HG03045 (cell line): ENCODE data around the gene KCMF1.
"Not testable (repeated sequence)": the region's sequence is repeated elsewhere in the genome, so short reads cannot be mapped to it uniquely, and the experiment has no call there.

Experiments used
- ATAC-seq: cut with Tn5 transposase; IDR thresholded peaks from one replicate; pipeline ENCODE4 v1.9.1; 2021; ENCODE audit warnings: mild to moderate bottlenecking, moderate library complexity; ENCODE audit not compliant: unreplicated experiment

Gene KCMF1

DNA sequence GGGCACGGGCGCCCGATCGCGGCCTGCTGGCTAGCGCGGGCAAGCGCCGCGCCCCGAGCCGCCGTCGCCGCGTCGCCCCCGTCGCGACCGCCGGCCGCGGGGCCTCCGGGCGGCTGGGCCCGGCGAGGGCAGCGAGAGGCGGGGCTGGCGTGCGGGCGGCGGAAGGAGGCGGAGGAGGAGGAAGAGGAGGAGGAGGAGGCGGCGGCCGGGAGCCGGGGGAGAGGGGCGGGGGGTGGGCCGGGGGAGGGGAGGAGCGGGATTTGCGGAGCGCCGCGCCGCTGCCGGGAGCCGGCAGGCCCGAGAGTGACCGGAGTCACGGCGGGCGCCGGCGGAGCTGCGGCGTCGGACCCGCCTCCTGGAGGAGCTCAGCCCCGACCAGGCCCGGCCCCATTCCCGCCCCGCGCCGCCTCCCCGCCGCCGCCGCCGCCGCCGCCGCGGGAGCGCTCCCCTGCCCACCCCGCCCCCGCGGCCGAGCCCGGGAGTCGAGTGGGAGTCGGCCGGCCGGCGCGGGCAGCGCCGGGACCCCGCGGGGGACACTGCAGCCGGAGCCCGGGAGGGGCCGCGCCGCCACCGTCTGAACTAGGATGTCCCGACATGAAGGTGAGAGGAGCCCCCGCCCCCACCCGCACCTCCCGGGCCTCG is at the start of gene KCMF1:
Gene KCMF1 (plus strand): TSS at position 294 of the 642 bp plus-strand sequence. CDS start 291 bp downstream, at position 585.
- ATAC-seq, result peak; percentile 56

DNA sequence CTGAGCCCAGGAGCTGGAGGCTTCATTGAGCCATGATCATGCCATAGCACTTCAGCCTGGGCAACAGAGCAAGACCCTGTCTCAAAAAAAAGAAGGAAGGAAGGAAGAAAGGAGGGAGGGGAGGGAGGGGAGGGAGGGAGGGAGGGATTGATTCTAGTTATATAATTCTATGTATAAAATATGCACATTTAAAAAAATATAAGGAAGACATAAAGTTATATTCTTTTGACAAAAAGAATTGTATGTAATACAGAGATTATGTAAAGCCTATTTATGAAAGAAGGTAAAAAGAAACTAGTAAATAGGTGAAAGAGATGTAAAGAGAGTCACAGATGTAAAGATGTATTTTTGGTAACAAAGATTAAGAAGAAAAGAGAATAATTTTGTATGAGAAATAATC is 48.0 kb upstream of the KCMF1 start:
- no peak for ATAC-seq

DNA sequence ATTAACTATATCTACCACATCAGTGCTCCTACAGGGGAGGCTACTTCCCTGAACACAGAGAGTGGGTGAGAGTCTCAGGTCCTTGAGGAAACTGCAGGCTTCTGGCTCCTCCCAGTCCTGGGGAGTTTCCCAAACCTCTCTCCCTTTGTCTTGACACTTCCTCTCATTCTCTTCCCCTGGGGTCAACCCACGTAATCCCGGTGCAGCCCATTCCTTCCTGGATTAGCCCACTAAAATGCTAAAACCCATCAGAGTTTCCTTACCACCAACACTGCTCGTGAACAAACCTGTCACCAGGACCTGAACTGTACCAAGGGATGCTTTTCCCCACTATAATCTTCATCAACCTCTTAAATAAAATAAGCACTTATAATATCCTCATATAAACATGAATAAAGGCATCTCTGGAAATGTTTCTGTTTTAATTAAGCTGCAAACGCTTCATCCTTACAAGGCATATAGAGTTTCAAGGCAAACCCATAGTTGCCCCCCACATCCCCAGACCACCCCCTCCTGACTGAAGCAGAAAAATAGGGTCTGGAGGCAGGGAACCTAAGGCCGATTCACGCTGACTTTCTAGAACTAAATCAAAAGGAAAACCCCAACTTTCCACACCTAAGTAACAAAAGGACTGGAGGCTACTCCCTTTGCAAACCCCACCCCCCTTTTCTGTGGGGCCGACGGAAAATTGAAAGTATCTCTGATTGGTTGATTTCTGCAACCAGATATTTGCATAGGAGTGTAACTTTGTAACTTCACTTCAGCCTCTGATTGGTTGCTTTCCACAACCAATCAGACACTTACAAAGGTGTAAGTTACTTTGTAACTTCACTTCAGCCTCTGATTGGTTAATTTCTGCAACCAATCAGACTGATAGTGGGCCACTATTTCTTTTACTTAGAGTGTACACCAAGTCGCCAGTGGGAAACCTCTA is 46.5 kb upstream of the KCMF1 start:
- peak; percentile 33 for ATAC-seq

DNA sequence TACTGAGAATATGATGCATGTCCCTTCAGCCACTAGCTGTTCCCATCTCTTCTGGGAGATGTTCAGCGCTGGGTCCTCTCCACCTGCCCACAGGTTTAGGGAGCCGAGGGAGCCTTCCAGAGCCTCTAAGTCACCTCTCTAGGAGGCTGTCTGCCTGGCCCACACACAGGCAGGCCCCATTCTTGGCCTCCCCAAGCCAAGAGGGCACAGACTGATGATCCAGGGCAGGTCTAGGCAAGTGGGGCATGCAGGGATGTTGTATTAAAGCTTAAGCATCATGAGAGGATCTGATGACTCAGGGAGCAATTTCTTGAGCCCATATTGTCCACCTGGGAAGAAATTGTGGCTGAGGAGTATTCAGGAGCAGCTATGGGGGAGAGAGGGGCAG is 45.6 kb upstream of the KCMF1 start:
- no peak for ATAC-seq

DNA sequence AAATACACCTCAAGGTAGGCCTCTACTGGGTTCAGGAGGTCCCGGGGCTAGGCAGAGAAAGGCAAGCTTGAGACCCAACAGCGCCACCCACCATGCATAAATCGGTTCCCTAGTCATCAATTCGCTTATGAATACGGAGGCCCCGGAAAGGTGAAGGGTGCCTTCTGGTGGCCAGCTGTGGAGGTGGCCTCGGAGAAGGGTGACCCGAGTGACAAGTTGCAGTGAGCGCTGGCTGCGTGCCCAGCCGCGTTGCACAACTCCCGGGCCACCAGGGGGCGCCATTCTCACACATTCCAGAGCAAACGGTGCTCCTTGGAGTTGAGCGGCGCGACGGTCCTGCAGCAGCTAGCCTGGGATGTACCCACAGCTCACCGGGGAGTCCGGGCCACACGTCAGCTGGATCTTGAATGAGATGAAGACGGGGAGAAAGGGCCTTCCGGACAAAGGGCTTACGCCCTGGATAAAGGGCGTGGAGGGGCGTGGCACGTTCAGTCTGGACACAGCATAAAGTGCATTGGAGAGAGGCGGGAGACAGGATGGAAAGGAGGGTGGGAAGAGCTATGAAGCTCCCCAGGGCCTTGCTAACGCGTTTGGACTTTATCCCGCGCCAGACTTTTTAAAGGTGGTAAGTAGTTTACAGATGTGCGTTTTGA is 45.1 kb upstream of the KCMF1 start:
- peak; percentile 80 for ATAC-seq

DNA sequence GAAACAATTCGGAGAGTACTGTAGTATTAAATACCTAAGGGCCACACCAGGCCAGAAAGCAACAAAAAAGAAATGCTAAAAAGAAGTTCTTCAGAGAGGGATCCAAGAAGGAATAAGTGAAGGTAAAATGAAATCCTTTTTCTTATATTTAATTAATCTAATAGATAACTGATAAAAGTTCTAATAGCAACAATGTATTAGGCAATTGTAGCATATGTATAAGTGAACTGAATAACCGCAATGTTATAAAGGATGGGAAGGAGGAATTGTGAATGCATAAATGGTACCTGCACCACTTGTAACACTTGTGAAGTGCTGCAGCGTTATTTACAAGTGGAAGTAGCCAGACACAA is 43.7 kb upstream of the KCMF1 start:
- ATAC-seq, result no peak

DNA sequence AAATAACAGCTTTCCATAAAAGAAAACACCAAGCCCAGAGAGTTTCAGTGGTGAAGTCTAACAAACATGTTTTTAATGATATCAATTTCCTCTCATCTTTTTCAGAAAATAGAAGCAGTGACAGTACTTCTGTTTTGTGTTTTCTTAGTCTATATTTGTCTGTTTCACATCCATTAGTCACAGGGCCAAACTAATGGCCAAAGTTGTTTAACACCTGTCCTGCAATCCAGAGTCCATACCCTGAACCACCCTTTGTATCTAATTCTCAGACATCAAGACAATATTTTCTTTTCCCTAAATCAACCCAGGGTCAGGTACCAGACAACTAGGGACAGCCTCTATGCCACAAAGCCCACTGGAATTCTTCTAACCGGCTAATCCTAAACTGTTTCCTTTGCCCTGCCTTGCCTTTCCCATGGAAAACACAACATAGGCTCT is 39.6 kb upstream of the KCMF1 start:
- peak; percentile 55 for ATAC-seq

DNA sequence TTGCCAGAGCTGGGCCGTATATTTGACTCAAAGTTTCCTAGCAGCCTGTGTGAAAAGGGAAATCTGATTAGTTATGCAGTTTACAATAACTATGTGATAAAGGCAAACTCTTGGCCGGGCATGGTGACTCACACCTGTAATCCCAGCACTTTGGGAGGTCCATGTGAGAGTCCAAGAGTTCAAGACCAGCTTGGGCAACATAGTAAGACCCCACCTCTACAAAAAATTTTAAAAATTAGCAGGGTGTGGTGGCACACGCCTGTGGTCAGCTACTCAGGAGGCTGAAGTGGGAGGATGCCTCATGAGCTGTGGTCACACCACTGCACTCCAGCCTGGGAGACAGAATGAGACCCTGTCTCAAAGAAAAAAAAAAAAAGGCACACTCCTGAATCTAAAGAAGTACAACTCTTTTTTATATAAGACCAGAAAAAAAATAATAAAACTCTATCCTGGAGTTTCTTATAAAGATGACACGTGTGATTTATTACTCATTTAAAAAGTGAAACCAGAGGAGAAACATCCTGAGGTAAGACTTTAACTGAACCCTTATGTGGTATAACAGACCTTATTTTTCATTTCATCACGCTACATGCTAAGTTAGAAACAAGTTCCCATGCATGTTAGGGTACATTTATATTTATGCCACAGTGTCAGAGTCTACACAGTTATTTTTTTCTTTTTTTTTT is 32.6 kb upstream of the KCMF1 start:
- ATAC-seq, result no peak

DNA sequence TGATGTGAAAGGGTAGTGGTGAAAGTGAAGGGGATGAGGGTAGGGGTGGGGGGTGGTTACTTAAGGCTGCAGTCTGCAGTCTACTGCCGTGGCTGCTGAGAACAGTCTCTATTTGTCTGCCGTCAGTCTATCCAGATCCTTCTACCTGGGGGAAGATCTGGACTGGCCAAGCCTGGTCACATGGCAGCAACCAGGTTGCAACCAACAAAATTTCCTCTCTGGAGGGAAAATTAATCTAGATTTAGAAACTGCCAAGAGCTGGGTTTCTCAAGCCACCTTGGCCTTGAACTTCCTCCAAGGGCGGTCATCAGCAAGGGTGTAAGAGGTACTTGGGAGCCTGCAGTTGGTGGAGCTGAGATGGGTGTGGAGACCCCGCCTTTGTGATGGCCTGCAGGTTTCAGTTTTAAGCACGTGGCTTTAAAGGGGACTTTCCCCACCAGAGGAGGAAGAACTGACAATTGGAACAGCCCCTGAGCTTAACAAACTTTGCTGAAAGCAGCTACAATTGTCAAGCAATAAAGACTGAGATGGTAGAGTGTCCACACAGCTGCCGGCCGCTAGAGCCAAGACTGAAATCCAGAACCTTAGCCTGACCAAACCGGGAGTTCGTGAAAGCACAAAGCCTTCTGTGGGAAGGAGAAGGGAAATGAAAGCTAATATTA is 31.4 kb upstream of the KCMF1 start:
- peak; percentile 87 for ATAC-seq

DNA sequence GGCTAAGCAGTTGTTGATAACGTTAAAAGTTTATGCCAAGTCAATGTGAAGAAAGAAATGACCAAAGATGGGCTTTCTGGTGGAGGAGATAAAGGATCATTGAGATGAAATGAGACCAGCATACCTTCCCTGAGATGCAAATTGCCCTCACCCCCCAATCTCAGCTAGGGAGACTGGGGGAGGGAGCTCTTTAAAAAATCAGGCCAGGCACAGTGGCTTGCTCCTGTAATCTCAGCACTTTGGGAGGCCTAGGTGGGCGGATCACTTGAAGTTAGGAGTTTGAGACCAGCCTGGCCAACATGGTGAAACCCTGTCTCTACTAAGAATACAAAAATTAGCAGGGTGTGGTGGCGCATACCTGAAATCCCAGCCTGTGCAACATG is 30.9 kb upstream of the KCMF1 start:
- no peak for ATAC-seq

DNA sequence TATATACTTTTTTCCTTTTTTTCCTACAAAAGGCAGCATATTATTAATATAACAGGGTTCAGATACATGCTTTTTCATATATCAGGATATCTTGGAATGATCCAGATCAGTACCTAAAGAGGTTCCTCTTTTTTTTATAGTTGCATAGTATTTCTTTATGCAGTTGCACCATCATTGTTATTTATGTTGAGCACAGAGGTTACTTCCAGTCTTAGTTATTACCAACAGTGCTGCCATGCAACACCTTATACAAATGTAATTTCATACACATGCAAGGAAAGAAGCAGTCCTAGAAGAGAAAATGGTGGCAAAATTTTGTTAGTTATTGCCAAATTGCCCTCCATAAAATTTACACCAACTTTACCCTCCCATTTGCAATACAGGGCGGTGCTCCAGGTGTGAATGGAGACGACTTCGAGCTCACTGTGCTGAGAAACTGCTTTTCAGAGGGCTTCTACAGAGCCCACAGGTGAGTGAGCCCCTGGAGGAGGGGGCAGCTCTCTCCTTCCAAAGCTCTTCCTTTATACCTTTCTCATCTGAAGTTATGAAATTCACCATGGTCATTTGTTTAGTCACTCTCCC is 30.0 kb upstream of the KCMF1 start:
- no peak for ATAC-seq

DNA sequence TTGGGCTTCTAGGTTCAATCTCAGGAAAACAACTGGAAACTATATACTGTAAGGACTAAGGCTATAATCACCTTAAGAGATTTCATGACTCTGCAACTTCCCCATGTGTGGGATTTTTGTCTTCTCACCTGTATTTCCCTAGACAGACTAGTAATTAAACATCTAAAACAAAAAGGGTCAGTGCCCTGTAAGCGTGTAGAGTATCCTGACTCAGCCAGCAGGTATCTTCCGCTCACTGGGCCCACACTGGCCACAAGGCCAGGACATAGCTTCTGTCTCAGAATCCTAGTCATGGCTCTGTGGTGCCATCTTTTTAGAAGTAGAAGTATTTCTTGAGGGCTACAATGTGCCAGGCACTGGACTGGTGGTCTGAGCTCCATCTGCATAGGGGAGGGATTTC is 28.8 kb upstream of the KCMF1 start:
- no peak for ATAC-seq

DNA sequence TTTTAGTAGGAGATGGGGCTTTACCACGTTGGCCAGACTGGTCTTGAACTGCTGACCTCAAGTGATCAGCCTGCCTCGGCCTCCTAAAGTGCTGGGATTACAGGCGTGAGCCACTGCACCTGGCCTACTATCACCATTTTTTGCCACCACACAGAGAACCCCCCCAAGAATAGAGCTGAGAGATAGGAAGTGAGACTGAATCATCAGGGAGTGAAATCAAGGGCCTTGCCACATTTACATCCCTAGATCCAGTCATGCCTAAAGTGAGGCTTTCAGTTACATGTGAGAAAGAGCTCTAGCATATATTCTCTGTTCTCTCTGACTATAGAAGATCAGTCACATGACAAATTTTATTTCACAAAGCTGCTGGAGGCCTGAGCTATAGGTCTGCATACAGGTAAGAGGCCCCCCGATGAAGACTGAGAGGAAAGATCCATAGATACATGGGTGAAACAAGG is 28.0 kb upstream of the KCMF1 start:
- ATAC-seq, result peak; percentile 18

DNA sequence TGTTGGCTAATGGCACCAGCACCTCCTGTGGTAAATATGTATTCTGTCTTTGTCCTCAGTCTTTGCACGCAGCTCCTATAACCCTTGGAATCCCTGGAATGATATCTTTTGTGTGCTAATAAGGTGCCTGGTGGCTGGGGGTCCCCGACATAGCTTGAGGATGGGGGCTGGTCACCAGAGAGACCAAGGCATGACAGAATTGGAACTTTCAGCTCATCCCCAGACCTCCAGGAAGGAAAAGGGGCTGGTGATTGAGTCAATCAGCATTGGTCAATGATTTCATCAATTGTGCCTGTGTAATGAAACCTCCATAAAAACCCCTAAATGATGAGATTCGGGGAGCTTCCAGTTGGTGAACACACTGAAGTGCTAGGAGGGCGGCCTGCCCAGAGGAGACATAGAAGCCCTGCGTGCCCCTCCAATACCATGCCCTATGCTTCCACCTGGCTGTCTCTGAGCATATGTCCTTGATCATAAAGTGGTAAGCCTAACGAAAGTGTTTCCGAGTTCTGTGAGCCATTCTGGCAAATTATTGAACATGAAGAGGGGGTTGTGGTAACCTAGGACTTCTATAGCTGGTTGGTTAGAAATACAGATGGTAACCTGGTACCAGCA is 26.6 kb upstream of the KCMF1 start:
- ATAC-seq, result no peak

DNA sequence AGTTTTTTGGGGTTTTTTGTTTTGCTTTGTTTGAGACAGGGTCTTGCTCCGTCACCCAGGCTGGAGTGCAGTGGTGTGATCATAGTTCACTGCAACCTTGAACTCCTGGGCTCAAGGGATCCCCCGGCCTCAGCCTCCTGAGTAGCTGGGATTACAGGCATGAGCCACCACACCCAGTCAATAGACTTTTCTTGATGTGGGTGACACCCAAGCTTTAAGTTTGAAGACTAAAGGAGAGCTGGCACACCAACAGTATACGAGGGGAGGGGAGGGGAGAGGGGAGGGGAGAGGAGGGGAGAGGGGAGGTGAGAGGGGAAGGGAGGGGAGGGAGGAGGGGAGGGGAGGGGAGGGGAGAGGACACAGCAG is 25.1 kb upstream of the KCMF1 start:
- not testable (repeated sequence) for ATAC-seq

DNA sequence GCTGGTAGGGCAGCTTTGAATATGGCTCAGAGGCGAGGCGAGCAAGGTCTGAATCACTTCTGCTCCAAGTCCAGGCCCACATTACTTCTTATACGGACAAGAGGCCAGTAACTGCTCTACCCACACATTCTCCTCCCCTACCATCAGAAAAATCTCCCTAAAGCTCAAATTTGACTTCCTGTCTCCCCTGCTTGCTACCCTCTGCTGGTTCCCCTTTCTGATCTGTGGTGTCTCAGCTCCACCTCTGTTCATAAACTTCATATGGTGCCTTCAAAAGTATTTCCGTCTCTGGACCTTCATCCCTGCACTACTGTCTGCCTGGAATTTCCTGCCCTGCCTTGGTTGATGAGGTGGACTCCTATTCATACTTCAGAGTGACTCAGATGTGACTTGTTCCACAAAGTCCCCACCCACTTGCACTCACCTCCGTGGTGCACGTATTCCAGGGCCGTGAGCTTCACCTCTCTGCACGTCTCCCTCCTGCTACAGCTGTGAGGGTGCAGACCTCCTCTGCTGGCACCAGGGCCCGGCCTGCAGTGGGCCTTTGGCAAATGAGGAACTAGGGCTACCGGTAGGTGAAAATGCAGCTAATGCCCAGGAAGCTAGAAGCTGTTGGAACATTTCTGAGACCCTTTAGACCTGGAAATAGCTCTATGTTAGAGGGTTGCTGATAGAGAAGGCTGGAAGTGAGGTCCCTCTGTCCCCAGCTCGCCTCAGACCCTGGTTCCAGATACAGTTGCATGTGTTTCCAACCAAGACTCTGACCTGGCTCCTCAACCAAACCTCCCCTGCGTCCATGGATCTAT is 24.6 kb upstream of the KCMF1 start:
- peak; percentile 73 for ATAC-seq

DNA sequence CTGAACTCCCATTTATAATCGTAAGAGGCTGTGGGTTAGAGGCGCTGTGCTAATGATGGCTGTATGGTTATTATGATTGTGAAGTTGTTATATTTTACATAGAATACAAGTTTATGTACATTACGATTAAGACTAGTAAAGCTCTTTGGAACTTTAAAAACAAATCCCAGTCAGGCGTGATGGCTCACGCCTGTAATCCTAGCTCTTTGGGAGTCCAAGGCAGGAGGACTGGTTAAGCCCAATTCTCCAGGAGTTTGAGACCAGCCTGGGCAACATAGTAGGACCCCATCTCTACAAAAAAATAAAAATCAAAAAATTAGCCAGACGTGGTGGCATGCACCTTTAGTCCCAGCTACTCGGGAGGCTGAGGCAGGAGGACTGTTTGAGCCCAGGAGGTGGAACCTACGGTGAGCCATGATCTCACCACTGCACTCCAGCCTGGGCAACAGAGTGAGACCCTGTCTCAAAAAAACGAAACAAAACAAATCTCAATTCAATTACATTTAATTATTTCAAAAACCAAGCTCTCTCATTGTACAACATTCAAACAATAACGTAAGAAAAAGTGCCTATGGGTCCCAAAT is 23.9 kb upstream of the KCMF1 start:
- no peak for ATAC-seq

DNA sequence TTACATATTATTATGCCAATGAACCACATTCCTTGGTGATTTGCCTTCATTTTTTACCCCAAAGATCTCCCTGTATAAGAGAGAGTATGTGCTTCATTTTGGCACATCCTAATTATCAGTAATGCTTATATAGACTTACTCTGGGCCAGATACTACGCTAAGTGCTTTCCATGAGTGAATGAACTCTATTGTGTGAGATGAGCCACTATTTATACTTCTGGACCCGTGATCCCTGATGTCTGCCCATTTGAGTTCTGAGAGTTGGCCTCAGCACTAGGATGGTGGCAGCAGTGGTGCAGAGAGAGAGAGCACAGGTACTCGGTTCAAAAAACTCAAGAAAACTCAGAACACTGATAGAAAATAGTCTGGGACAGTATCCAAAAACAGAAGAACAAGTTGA is 17.4 kb upstream of the KCMF1 start:
- no peak for ATAC-seq

DNA sequence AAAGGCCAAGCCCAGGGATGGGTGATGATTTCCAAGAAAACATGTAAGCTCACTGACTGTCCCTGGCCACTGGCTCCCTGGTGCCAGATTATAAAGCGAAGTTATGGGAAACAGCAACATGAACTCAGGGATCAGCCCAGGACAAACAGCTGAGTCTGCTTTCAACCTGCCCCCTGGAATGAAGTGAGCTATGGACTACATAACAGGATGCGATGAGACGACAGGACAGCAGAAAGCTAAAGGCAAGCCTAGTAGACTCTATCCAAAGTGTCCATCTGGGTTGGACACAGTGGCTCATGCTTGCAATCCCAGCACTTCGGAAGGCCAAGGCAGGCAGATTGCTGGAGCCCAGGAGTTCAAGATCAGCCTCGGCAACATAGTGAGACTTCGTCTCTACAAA is 16.6 kb upstream of the KCMF1 start:
- ATAC-seq, result no peak
